GM06990 (cell line): ENCODE measurements around the gene RDH16.

Experiments used
- DNase-seq: peaks from one replicate; pipeline ENCODE4 v3.0.0-alpha.2; 2011; ENCODE audit not compliant: insufficient read length; ENCODE audit errors: extremely low read depth
- H3K27me3 ChIP-seq: replicated peaks from 2 replicates; pipeline ENCODE4 v1.6.0; 2011; ENCODE audit warnings: low read length; ENCODE audit not compliant: control insufficient read depth, insufficient read depth
- H3K36me3 ChIP-seq: 2 replicates; pipeline ENCODE4 v1.5.1; 2011; ENCODE audit warnings: low read length; ENCODE audit not compliant: control insufficient read depth, insufficient read depth
- H3K4me3 ChIP-seq: replicated peaks from 2 replicates; pipeline ENCODE4 v1.5.1; 2011; ENCODE audit warnings: low read depth, mild to moderate bottlenecking, control low read depth, low read length
- TF ChIP-seq, protein P1 (sequence below): IDR thresholded peaks from 2 replicates; pipeline ENCODE4 v1.5.1; 2011; ENCODE audit warnings: low read length, control low read depth, mild to moderate bottlenecking, inconsistent platforms; ENCODE audit not compliant: insufficient read depth, poor library complexity, severe bottlenecking

Gene RDH16

DNA sequence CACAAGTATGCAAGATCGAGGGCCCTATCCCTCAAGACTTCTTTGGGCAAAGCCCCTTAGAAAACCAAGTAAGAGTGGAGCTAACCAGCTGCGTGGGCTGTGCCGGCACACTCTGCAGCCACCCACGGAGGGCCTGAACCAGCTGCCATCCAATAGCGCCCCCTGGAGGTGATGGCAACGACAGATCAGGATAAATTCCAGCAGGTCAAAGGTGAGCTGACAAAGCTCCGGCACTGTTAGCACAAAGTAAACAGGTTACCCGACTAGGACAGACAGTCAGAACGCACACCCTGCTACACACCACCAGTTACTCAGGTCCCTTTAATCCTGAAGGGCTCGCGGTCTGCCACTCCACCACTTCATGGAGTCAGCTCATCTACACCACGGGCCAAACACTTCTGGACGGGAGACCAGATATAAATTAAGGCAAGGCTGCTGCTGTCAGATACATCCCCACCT, 44.1 kb upstream of the RDH16 start:
- DNase-seq = peak; percentile 36
- Histone ChIP-seq H3K4me3 (no peak overlapping the region), H3K27me3 (no peaks in the 10 kb centered on the region), H3K36me3 (peaks cover 15% of the 10 kb centered on the region)
- TF ChIP-seq, protein P1, sequence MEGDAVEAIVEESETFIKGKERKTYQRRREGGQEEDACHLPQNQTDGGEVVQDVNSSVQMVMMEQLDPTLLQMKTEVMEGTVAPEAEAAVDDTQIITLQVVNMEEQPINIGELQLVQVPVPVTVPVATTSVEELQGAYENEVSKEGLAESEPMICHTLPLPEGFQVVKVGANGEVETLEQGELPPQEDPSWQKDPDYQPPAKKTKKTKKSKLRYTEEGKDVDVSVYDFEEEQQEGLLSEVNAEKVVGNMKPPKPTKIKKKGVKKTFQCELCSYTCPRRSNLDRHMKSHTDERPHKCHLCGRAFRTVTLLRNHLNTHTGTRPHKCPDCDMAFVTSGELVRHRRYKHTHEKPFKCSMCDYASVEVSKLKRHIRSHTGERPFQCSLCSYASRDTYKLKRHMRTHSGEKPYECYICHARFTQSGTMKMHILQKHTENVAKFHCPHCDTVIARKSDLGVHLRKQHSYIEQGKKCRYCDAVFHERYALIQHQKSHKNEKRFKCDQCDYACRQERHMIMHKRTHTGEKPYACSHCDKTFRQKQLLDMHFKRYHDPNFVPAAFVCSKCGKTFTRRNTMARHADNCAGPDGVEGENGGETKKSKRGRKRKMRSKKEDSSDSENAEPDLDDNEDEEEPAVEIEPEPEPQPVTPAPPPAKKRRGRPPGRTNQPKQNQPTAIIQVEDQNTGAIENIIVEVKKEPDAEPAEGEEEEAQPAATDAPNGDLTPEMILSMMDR = peak; percentile 84

DNA sequence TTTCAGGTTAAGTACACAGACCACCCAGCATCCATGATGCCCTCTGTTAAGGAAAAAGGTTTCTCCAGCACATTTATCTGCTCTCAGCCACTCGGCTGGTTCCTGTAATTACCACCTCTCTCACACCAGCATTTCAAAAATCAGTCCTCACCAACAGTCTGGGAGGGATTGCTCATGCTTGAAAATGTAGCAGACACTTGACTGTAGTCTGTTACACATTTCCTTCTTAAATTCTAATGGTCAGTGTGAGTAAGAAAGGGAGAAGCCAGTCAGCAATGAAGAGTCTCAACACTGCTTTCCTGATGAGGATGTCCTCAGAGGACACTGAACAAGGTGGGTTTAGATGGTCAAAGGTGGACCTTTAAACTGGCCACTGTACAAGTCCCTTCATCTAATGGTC, 43.0 kb upstream of the RDH16 start:
- H3K4me3 ChIP-seq = no peak overlapping the region
- H3K36me3 ChIP-seq = peaks cover 15% of the 10 kb centered on the region
- no peaks in the 10 kb centered on the region for H3K27me3 ChIP-seq
- DNase-seq = no peak
- TF ChIP-seq, protein P1 = no peak

DNA sequence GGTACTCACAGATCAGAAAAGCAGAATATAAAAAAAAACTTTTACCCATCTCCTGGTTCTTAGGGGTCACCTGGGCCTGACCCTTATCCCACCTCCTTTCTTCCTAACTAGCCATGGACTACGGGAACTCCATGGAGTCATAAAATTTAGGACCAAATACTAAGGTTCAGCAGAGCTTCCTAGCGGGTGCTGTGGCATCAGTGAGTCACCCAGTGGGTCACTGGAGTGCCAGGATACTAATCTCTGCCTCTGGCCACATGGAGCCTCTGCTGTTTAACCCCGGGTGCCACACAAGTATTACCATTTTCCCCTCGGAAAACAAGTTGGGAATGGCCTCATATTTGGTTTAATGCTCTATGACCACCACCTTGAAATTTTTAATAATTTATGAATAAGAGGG, 42.0 kb upstream of the RDH16 start:
- H3K4me3 ChIP-seq = no peak overlapping the region
- peaks cover 15% of the 10 kb centered on the region for H3K36me3 ChIP-seq
- DNase-seq = no peak
- H3K27me3 ChIP-seq = no peaks in the 10 kb centered on the region
- TF ChIP-seq, protein P1 = no peak

DNA sequence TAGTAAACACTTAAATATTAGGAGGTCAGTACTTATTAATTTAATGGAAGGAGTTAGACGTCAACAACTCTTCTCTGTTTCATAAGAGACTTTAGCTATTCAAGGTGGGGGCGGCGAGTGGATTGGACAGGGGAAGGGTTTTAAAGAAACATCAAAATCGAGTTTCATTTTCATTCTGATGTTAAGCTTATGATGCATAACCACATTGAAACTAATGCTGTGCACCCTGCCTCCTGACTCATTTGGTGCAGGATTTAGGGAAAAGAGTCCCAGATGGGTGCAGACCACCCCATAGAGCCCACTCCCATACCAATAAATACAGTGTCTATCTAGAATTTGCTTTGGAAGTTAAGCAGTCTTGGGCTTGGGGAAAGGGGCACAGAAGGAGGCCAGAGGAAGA, 41.6 kb upstream of the RDH16 start:
- Histone ChIP-seq H3K4me3 (no peak overlapping the region), H3K36me3 (peaks cover 15% of the 10 kb centered on the region), H3K27me3 (no peaks in the 10 kb centered on the region)
- DNase-seq = peak; percentile 36
- TF ChIP-seq, protein P1 = no peak

DNA sequence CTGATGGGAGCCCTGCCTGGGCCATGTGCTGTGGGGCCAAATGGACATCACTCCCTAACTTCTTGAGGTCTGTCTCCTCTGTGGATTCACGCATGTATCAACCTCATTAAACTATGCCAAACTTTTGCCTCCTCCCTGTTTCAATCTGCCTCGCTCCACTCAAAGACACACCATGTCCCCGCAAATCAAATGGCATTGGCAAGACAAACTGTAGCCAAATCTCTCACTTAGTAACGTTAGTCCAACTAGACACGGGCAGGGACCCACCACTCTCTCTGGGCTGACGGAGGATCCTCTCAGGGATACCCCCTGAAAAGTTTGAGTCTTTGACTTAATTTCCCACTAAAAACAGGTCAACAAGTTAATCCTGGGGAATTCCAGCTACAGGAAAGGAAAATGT, 40.9 kb upstream of the RDH16 start:
- TF ChIP-seq, protein P1 = no peak
- Histone ChIP-seq H3K36me3 (peaks cover 11% of the 10 kb centered on the region), H3K4me3 (no peak overlapping the region), H3K27me3 (no peaks in the 10 kb centered on the region)
- DNase-seq = no peak
